B cell (primary cell): Measurements from ENCODE around the gene KCTD20. TPM values are rescaled to one million over a fixed set of nuclear protein-coding genes. Genes with fewer than 3 reads are reported as not detected.

Experiments
- ATAC-seq: fragments of 200-7000 bp; cut with Tn5 transposase; one replicate; pipeline ENCODE4 v1.10.0; 2021; ENCODE audit warnings: low read depth, mild to moderate bottlenecking, moderate number of reproducible peaks, moderate library complexity
- CTCF ChIA-PET: fragments of 350-600 bp; sonication (Branson Sonifier 250); formaldehyde crosslinking; loops from one replicate; lab custom pipeline; 2021; ENCODE audit warnings: antibody characterized with exemption, inconsistent platforms; lab: Charles Lee
- POLR2A ChIA-PET: fragments of 350-600 bp; sonication (Branson Sonifier 250); formaldehyde crosslinking; loops from one replicate; lab custom pipeline; 2021; ENCODE audit warnings: antibody characterized with exemption; lab: Charles Lee
- DNase-seq: peaks from one replicate; pipeline ENCODE4 v3.0.0; 2013
- H2AFZ ChIP-seq: 2 replicates; pipeline ENCODE4 v1.6.1; 2012; ENCODE audit warnings: mild to moderate bottlenecking, low read depth, low read length; ENCODE audit not compliant: insufficient read depth, poor library complexity, severe bottlenecking
- H3K27ac ChIP-seq, 2 donors: 1 replicate in 1 of 2; 2 replicates in 1 of 2; pipeline ENCODE4 v1.5.1; 2012 to 2013; ENCODE audit warnings: low read length in 2 of 2, mild to moderate bottlenecking in 2 of 2, moderate library complexity in 1 of 2
- H3K27me3 ChIP-seq, 4 experiments: fragments of 200-600 bp in 1 of 4; sonication (generic) in 1 of 4; replicated peaks in 1 of 4; 1 replicate in 2 of 4; 2 replicates in 2 of 4; pipeline versions ENCODE4 v1.6.1 to v1.7.0; 2013 to 2016; ENCODE audit warnings: low read length in 3 of 4, mild to moderate bottlenecking in 2 of 4, mixed read lengths in 1 of 4, moderate library complexity in 1 of 4; ENCODE audit not compliant: insufficient read depth in 4 of 4, control insufficient read depth in 3 of 4; ENCODE audit errors: control extremely low read depth in 1 of 4
- H3K36me3 ChIP-seq, 2 experiments: replicated peaks in 1 of 2; 1 replicate in 1 of 2; 2 replicates in 1 of 2; pipeline versions ENCODE4 v1.6.1 to v1.7.1; 2013; ENCODE audit warnings: low read length in 1 of 2; ENCODE audit not compliant: insufficient read depth in 2 of 2, control insufficient read depth in 1 of 2; ENCODE audit errors: control extremely low read depth in 1 of 2, extremely low read depth in 1 of 2
- H3K4me1 ChIP-seq, 2 donors: fragments of 200-600 bp in 1 of 2; sonication (generic) in 1 of 2; 1 replicate in 1 of 2; 2 replicates in 1 of 2; pipeline versions ENCODE4 v1.5.1 to v1.6.1; 2013 to 2017; ENCODE audit warnings: low read length in 2 of 2; ENCODE audit not compliant: control insufficient read depth in 2 of 2, insufficient read depth in 2 of 2
- H3K4me2 ChIP-seq: replicated peaks from 2 replicates; pipeline ENCODE3; 2012; ENCODE audit warnings: mild to moderate bottlenecking, low read depth, low read length; ENCODE audit not compliant: poor library complexity, severe bottlenecking
- H3K4me3 ChIP-seq, 5 experiments: fragments of 200-600 bp in 1 of 5; sonication (generic) in 1 of 5; 1 replicate in 3 of 5; 2 replicates in 2 of 5; pipeline versions ENCODE4 v1.5.1 to v1.7.0; 2011 to 2016; ENCODE audit warnings: low read length in 4 of 5, mild to moderate bottlenecking in 4 of 5, low read depth in 2 of 5, control low read depth in 1 of 5, moderate library complexity in 1 of 5; ENCODE audit not compliant: insufficient read depth in 1 of 5; ENCODE audit errors: control extremely low read depth in 1 of 5, extremely low read depth in 1 of 5
- H3K79me2 ChIP-seq: fragments of 200-600 bp; sonication (generic); one replicate; pipeline ENCODE4 v1.6.0; 2016; ENCODE audit warnings: low read length; ENCODE audit not compliant: control insufficient read depth, insufficient read depth
- H3K9ac ChIP-seq: fragments of 200-600 bp; sonication (generic); 2 replicates; pipeline ENCODE4 v1.6.1; 2017; ENCODE audit warnings: mild to moderate bottlenecking, low read length, moderate library complexity
- H3K9me3 ChIP-seq, 3 donors: one replicate each; pipeline versions ENCODE4 v1.6.1 to v1.7.1; 2013; ENCODE audit warnings: low read length in 2 of 3; ENCODE audit not compliant: control insufficient read depth in 2 of 3, insufficient read depth in 1 of 3; ENCODE audit errors: control extremely low read depth in 1 of 3
- H4K20me1 ChIP-seq: 2 replicates; pipeline ENCODE4 v1.6.0; 2012; ENCODE audit warnings: mild to moderate bottlenecking, low read length; ENCODE audit not compliant: insufficient read depth, control insufficient read depth, poor library complexity, severe bottlenecking
- H3K27ac Mint-ChIP-seq: one replicate; pipeline ENCODE4 v1.8.0; 2021; ENCODE audit warnings: mixed read lengths
- H3K27me3 Mint-ChIP-seq: one replicate; pipeline ENCODE4 v1.8.0; 2021; ENCODE audit warnings: mixed read lengths
- H3K4me1 Mint-ChIP-seq: one replicate; pipeline ENCODE4 v1.8.0; 2021; ENCODE audit warnings: mixed read lengths
- H3K4me3 Mint-ChIP-seq: one replicate; pipeline ENCODE4 v1.8.0; 2021; ENCODE audit warnings: mixed read lengths
- H3K9me3 Mint-ChIP-seq: one replicate; pipeline ENCODE4 v1.8.0; 2022; ENCODE audit warnings: mixed read lengths; ENCODE audit not compliant: insufficient read depth
- CTCF ChIP-seq: fragments of 200-600 bp; IDR thresholded peaks from one replicate; pipeline ENCODE4 v1.8.0; 2022; ENCODE audit warnings: antibody characterized with exemption, mild to moderate bottlenecking
- EZH2 ChIP-seq: IDR thresholded peaks from 2 replicates; pipeline ENCODE4 v1.6.1; 2012; ENCODE audit warnings: borderline replicate concordance, low read depth, mild to moderate bottlenecking, moderate library complexity, low read length; ENCODE audit not compliant: insufficient read depth, poor library complexity, severe bottlenecking
- WGBS: methylation state at CpG from one replicate; pipeline ENCODE4 v1.1.5; 2013; ENCODE audit warnings: missing lambda C conversion rate; ENCODE audit not compliant: insufficient coverage; 5-methylcytosine and 5-hydroxymethylcytosine counted together
- intact Hi-C: fragments of 100-400 bp; cut with micrococcal nuclease; formaldehyde crosslinking; loops from one replicate; pipeline ENCODE4 v1.10.0; 2022
- polyA plus RNA-seq: library from polyadenylated mRNA; depleted of rRNA; stranded (reverse); fragments of >200 nt; gene quantifications from 2 replicates; pipeline ENCODE4 v1.2.3, GENCODE V29; 2012
- total RNA-seq, 2 donors: library from RNA; stranded (reverse); fragments of 120-200 nt in 1 of 2; gene quantifications; 1 replicate in 1 of 2; 2 replicates in 1 of 2; pipeline versions ENCODE4 v1.2.3 to v1.2.4, GENCODE V29; 2013 to 2022

The KCTD20 gene
- total and polyA plus RNA-seq, 2 donors (not counting 1 experiment from before 2014, with no cell fraction given): 19.5 to 37.5 TPM

GRCh38 chr6:36488221-36488620 is 45.4 kb downstream of the KCTD20 start:
- H3K4me3 ChIP-seq: no peak overlapping the region
- H3K4me2 ChIP-seq: no peak overlapping the region
- Mint-ChIP-seq H3K27me3 (no peaks in the 10 kb centered on the region), H3K4me3 (no peak overlapping the region), H3K27ac (no peak overlapping the region), H3K4me1 (no peaks in the 10 kb centered on the region), H3K9me3 (no peaks in the 10 kb centered on the region)
- no peak for ATAC-seq
- ChIA-PET CTCF (interaction anchor here (0.8 to 1.4 kb wide), 4 partner anchors 10 to 271 kb away, joined by 3 to 5 read pairs (median 3); no protein-coding TSS in a partner anchor), POLR2A (no interaction called here)
- no peak overlapping the region for H3K9ac ChIP-seq
- DNase-seq: no peak
- no peaks in the 10 kb centered on the region for H3K9me3 ChIP-seq
- intact Hi-C loops: no loop called here
- peaks cover 8 to 47% of the 10 kb centered on the region in 2 experiments for H3K36me3 ChIP-seq
- H3K79me2 ChIP-seq: no peaks in the 10 kb centered on the region
- H2AFZ ChIP-seq: no peak overlapping the region
- no peaks in the 10 kb centered on the region for H3K27me3 ChIP-seq
- TF ChIP-seq CTCF (no peak), EZH2 (no peak)
- H4K20me1 ChIP-seq: no peaks in the 10 kb centered on the region
- no peaks in the 10 kb centered on the region for H3K4me1 ChIP-seq
- H3K27ac ChIP-seq: no peak overlapping the region

- H3K4me1 Mint-ChIP-seq: no peaks in the 10 kb centered on the region
- peaks cover 8 to 54% of the 10 kb centered on the region in 2 experiments for H3K36me3 ChIP-seq
- 100% methylated on average over 2 of the region's 4 CpGs for WGBS
Measured at GRCh38 chr6:36489426-36489825, 46.6 kb downstream of the KCTD20 start.

More at GRCh38 chr6:36489426-36489825, 46.6 kb downstream of the KCTD20 start:
- H3K4me3 ChIP-seq: no peak overlapping the region
- no peaks in the 10 kb centered on the region for H3K9me3 Mint-ChIP-seq
- no peak overlapping the region for H3K4me3 Mint-ChIP-seq
- no peak overlapping the region for H3K9ac ChIP-seq
- no peaks in the 10 kb centered on the region for H3K27me3 Mint-ChIP-seq
- ATAC-seq (no peak), DNase-seq (no peak)
- ChIA-PET CTCF (no interaction called here), POLR2A (interaction anchor here (0.6 kb wide), 1 partner anchor 1011 kb away, joined by 3 read pairs; no protein-coding TSS in a partner anchor)
- H2AFZ ChIP-seq: no peak overlapping the region
- H4K20me1 ChIP-seq: no peaks in the 10 kb centered on the region
- H3K27me3 ChIP-seq: no peaks in the 10 kb centered on the region
- no peak overlapping the region for H3K4me2 ChIP-seq
- intact Hi-C loops: no loop called here
- no peaks in the 10 kb centered on the region for H3K4me1 ChIP-seq
- no peak for TF ChIP-seq EZH2
- TF ChIP-seq CTCF: no peak
- no peaks in the 10 kb centered on the region for H3K9me3 ChIP-seq
- H3K27ac Mint-ChIP-seq: no peak overlapping the region
- no peak overlapping the region for H3K27ac ChIP-seq
- H3K79me2 ChIP-seq: no peaks in the 10 kb centered on the region
